CD4-positive, alpha-beta T cell treated with Interferon alpha-2 for 1 hour (primary cell): ENCODE data around the gene PTOV1.

Source experiments
- DNase-seq, 2 donors: peaks; one replicate each; pipeline ENCODE4 v3.0.0-alpha.2; 2020 to 2022

PTOV1 gene

DNA sequence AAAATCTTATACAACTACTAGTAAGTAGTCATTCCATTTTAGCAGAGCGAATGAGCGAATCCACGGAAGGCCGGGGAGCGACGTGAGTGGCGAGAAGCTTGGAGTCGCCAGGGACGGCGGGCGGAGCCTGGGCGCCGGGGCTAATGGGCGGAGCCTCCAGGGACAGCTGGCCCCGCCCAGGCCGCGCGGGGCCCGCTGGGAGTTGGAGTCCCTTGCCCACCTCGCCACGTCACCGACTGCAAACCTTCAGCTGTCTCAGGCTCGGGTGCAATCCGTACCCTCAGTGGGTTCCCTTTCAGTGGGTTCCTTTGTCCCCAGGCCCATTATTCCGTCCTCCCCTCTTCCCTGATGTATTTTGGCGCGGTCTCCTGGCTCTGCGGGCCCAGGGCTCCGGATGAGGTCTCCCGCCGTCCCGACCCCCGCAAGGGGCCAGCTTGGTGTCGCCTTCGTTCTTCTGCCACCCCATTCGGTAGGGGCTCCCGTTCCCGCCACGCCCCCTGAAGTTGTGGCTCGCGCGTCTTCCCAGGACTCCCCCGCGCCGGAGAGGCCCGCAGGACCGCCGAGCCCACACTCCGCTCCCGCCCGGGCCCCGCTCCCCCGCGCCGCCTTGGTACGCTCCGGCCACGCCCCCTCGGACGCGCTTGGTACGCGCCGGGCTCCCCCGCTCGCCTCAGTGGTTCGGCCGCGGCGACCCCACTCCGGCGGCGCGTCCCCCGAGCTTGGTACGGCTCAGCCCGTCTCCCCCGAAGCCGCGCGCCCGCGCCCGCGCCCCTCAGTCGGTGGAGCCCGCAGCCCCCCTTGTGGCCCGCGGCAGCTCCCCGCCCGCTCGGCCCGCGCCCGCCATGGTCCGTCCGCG lies at the start of gene PTOV1:
TSS of gene PTOV1 (plus strand) at position 673 of the 856 bp plus-strand sequence.
- peak; percentile 89 to 92 for DNase-seq

DNA sequence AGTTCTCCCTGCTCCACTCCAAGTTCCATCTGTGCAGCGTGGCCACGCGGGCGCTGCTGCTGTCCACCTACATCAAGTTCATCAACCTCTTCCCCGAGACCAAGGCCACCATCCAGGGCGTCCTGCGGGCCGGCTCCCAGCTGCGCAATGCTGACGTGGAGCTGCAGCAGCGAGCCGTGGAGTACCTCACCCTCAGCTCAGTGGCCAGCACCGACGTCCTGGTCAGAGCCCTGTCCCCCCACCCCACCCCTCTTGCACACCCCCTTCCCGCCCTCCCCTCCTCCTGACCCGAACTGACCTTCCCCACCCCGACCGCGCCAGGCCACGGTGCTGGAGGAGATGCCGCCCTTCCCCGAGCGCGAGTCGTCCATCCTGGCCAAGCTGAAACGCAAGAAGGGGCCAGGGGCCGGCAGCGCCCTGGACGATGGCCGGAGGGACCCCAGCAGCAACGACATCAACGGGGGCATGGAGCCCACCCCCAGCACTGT lies 49.5 kb upstream of the PTOV1 start:
- DNase-seq: no peak

DNA sequence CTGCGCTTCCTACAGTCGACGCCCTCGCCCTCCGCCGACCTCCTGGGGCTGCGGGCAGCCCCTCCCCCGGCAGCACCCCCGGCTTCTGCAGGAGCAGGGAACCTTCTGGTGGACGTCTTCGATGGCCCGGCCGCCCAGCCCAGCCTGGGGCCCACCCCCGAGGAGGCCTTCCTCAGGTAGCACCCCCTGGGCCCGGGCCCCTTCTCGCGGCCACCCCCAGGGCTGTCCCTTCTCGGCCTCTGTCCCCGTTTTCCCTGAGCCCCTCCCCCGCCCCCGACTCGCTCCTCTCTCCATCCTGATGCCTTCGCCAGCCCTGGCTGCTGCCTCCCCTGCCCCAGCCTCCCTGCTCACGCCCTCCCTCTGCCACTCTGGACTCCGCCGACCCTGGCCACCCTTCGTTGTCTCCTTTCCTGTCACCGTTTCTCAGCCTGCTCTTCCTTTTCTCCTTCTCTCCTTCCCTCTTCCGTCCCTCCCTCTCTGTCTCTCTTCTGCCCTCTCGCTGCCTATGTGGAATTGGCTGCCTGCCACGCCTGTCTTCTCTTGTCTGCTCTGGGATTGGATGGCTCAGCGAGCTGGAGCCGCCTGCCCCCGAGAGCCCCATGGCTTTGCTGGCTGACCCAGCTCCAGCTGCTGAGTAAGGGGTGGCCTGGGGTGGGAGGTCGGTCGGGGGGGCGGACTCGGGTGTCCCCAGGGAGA lies 48.8 kb upstream of the PTOV1 start:
- no peak for DNase-seq

DNA sequence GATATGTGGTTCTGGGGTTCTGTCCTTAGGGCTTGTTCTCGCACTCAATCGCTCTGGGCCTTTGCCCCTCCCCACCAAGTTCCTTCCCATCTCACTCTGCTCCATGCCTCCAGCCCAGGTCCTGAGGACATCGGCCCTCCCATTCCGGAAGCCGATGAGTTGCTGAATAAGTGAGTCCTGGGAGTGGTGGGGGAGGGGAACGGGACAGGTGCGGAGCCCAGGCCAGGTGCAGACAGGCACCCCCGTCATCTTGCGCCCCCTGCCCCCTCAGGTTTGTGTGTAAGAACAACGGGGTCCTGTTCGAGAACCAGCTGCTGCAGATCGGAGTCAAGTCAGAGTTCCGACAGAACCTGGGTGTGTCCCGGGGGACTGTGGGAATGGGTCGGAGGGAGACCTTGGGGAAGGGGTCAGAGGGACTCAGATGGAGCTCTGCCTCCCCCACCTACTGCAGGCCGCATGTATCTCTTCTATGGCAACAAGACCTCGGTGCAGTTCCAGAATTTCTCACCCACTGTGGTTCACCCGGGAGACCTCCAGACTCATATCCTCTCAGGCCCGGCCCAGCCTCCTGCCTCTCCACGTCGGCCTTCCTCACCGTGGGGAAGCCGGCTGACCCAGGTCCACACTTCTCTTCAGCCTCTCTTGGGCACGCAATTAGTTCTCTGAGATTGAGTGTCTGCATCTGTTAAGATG lies 48.0 kb upstream of the PTOV1 start:
- no peak for DNase-seq

DNA sequence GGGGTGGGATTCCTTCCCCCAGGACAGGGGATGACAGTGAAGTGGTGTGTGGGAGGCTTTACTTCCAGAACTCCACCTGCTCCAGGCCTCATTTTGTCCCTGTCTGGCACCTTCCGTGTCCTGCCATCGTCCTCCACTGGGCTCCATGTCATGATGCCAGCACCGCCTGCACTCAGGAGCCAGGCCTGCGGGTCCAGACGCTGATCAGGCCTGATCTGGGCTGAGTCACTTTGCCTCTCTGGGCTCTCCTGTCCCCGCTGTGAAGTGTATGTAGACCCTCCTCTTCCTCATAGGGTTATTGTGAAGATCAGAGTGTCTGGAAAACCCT lies 47.5 kb upstream of the PTOV1 start:
- no peak for DNase-seq

DNA sequence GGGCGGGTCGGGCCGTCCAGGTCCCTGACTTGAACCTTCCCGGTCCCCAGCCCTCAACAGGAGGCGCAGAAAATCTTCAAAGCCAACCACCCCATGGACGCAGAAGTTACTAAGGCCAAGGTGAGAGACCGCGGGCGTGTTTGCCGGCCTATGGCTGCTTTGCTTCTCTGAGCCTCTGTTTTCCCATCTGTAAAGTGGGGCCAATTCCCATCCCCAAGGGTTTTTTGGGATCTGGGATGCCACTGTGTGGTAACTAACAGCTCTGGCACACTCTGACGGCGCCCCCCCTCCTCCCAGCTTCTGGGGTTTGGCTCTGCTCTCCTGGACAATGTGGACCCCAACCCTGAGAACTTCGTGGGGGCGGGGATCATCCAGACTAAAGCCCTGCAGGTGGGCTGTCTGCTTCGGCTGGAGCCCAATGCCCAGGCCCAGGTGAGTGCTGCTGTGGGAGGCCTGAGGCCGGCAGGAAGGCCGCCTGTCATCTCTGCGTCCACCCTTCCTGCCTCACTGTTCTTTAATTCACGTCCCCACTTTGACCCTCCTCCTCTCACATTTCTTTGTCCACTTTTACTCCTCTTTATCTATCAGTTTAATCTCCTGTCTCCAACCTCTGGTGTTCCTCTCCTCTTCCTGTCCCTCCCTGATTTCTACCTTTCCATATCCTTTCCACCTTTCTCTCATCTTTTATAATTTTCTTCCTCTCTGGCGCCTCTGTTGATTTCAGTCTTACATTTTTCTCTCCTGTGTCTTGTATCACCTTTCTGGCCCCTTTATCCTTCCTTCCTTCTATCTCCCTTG lies 44.9 kb upstream of the PTOV1 start:
- no peak for DNase-seq

DNA sequence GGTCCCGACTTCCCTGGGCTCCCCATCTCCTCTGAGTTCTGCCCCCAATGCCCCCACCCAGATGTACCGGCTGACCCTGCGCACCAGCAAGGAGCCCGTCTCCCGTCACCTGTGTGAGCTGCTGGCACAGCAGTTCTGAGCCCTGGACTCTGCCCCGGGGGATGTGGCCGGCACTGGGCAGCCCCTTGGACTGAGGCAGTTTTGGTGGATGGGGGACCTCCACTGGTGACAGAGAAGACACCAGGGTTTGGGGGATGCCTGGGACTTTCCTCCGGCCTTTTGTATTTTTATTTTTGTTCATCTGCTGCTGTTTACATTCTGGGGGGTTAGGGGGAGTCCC lies 44.4 kb upstream of the PTOV1 start:
- DNase-seq: no peak

DNA sequence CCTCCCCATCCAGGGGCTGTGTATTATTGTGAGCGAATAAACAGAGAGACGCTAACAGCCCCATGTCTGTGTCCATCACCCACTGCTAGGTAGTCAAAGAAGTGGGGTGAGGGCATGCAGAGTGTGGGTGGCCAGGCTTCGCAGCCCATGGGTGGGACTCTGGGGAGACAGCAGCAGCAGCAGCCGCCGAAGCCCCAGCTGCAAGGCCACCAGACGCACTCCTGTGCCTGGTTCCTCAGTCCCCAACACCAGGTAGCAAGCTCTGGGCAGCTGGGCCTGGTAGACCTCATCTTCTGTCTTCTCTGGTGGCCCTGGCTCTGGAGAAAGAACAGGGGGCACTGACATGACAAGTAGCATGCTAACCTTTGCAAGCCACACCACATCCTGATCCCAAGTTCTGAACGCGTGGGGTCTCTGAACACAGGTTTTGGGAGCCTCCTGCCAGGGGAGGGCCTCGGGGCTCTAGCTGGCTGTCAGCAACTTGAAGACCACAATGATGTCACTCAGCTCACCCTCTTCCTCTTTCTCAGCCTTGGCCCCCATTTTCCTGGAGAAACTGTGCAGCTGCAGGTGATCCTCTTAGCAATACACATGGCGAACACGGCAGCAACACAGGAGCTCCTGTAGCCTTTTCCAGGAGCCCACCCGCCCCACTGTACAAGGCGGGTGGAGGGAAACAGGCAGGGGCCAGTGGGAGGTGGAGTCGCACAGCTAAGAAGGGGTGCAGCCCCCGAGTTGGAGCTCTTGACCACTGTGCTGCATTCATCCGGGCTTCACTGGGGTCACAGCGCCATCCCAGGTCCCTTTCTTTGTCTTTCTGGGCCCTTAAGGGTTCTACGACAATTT lies 43.7 kb upstream of the PTOV1 start:
- DNase-seq: peak in 1 of 2 donors; percentile 50

DNA sequence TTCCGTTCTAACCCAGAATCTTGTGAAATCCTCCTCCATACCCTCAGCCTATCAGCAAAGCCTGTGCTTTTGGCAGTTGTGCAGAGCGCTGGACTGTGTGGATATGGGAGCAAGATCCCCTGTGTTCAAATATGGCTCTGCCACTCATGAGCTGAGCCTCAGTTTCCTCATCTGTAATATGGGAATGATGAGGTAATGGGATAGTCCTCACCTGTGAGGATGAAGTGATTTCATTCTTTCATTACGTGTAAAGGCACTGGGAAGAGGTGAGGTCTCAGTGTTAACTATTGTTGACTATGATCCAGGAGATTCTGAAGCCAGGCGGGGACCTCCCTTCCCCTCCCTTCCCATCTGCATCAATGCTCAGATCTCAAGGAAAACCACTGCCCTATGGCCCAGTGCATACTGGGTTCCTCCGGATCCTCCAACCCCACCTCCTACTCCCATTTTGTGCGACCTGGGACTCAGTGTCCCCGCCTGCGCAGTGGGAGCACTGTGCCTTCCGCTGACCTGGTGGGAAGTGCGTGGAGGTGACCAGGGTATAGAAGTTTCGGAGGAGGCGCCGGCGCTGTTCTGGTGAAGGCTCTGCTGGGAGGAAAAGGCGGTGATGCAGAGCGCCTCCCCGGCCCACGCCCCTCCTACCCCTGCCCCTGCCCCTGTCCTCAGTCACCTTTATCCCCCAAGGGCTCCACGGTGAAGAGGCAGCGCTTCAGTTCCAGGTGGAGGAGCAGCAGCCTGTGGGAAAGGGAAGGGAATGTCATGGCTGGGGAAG lies 42.9 kb upstream of the PTOV1 start:
- DNase-seq: no peak

DNA sequence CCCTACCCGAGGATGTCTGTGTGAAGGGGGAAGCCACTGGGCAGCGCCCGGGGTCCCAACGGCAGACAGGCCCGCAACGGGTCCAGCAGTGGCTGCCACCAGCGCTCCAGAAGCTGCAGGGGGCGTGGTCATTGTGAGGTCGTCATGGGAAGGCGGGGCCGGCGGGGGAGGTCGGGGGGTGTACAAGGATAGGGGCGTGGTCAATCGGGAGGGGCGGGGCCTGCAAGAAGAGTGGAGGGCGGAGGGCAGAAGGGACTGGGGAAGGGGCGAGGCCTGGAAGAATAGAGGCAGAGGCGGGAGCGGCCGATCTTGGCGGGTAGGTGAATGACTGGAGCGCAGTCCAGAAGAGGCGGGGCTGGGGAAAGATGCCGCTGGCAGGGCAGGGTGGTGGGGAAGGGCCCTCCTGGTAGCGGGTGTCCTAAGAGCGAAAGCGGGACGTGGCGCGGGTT lies 42.2 kb upstream of the PTOV1 start:
- peak; percentile 90 to 92 for DNase-seq

DNA sequence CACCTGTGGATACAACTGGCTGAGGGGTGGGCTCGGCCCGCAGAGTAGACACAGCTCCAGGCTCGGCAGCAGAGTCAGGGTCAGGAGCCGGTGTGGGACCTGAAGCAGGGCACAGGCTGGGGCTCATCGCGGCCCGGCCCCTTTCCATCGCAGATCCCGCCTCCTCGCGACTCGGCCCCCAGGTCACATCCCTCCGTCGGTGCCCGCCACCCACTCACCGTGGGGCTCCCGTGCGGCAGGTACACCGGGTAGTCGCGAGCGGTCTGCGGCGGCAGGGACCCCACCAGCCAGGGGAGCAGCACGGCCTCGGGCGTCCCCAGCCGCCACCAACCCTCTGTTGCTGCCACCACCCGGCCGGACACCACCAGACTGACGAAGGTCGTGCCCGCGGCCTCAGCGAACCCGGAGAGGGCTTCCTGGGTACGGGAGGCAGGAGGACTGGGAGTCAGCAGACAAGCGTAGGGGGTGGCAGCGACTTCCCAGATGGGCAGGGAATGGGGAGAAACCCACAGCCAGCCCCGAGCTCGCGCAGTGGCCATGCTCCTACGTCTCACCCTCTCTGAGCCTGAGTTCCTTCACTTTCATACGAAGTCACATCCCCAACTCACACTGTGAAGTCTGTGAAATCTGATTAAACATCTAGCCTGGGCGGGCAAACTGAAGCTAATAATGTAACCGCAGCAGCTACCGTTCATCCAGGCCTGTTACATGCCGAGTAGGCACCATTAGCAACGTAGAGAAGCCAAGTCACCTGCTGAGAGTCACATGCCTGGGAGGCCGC lies 41.6 kb upstream of the PTOV1 start:
- DNase-seq: peak; percentile 59 to 67

DNA sequence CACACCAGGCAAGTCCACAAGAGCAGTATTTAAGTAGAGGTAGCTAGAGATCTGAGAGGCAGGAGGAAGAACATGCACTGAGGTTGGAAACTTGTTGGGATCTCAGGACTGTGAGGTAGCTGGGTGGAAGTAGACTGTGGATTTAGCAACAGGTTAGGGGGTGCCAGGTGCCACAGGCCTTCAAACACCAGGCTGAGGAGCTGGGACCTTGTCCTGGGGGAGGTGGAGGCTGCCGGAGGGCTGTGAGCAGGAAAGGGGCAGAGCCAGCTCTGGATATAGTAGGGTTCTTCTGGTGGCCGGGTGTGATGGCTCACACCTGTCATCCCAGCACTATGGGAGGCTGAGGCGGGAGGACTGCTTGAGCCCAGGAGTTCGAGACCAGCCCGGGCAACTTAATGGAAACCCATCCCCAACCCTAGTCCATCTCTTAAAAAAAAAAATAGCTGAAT lies 41.0 kb upstream of the PTOV1 start:
- DNase-seq: no peak

DNA sequence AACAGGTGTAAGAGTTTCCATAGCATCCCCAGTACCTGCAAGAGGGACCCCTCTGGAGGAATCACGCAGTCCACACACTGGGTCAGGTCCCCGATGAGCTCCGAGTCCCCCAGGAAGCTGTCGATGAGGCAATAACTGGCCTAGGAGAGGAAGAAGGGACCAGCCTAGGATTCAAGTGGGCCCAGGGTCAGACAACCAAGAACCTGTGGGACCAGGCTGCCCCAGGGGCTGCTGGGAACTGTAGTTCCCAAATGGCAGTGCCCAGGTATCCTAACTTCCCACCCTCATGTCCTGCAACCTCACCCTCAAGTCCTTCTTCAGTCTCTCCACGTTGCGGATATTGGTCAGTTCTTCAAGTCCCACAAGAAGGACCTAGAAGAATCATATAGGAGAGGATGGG lies 39.6 kb upstream of the PTOV1 start:
- DNase-seq: no peak

DNA sequence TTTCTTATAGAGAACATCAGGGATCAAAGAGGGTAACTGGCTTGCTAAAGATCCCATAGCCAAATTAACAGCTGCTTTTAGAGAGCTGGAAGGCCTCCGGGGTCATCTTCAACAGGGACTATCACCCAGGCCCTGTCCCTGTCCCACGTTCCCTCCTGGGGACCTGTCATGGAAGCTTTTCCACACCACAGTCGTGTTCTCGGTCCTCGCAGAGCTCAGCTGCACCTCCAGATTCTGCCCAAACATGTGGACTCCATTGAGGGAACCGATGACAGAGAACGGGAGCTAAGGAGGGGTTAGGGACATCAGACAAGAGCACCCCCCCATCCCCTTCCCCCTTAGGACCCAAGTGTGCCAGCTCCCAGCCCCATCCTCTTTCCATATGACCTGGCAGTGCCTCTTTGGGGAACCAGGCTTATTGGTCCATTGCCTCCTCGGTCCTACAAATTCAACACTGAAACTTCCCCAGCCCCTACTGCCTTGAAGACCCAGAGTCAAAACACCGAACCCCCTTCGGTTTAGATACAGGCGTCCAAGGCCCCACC lies 38.4 kb upstream of the PTOV1 start:
- DNase-seq: no peak

DNA sequence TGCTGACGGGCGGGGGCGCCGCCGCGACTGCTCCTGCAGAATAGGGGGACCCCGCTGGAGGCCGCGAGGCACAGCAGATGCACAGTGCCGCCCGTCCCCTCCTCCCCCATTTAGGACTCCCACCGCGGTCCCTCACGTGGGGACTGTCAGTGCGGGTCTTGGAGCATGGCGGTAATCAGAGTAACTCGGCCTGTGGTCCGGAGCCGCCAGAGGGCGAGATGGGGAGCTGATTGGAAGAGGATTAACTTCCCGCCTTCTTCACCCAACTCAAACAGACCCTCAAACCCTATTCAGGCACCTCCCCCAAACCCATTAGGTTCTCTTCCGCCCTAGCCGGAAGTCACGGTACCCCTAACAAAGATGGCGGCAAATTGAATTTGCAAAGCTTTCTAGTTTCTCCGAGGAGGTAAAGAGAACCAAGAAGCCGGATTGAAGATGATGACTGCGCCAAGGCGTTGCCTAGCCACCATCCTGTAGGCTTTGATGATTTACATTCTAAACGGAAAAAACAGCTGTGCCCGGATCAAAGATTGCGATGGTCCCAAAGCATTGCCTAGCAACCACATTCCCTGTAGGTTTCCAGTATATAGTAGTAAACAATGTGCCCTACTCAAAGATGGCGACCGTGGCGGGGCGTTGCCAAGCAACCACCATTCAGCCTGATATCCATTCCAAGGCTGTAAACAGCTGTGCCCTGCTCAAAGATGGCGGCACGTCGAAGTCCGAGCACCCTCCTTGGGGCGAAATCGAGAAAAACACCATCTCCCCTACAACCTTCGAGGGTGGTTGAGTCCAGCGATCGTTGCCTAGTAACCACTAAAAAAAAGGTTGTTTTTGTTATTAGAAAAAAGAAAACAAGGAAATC lies 37.7 kb upstream of the PTOV1 start, which contains the start of gene FUZ:
TSS of gene FUZ (minus strand) at position 296 of the 865 bp plus-strand sequence. CDS start at position 110, 186 bp downstream.
- DNase-seq: peak; percentile 98

DNA sequence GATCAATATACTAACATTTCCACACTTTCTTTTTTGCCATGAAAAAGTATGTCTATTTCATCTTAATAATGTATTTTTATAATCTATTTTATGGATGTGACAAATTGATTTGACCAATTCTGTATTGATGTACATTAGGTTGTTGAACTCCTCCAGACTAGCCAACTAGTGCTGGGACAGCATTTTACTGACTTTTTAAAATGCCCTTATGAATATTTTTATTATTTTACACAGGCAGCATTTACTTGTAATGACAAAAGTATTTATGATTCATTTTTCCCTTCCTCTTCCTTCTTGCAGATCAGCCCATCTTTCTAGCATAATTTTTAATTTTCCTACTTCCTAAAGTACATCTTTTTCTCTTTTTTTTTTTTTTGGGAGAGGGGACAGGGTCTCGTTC lies 36.9 kb upstream of the PTOV1 start:
- DNase-seq: peak in 1 of 2 donors; percentile 17

DNA sequence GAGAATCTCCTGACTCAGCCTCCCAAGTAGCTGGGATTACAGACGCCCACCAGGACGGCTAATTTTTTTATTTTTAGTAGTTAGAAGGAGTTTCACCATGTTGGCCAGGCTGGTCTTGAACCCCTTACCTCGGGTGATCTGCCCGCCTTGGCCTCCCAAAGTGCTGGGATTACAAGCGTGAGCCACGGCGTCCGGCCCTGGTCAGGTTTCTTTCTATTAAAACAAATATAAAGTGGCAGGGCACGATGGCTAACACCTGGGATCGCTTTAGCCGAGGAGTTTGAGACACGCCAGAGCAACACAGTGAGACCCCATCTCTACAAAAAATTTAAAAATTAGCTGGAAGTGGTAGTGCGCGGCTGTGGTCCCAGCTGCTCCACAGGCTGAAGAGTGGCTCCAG lies 34.4 kb upstream of the PTOV1 start:
- no peak for DNase-seq

DNA sequence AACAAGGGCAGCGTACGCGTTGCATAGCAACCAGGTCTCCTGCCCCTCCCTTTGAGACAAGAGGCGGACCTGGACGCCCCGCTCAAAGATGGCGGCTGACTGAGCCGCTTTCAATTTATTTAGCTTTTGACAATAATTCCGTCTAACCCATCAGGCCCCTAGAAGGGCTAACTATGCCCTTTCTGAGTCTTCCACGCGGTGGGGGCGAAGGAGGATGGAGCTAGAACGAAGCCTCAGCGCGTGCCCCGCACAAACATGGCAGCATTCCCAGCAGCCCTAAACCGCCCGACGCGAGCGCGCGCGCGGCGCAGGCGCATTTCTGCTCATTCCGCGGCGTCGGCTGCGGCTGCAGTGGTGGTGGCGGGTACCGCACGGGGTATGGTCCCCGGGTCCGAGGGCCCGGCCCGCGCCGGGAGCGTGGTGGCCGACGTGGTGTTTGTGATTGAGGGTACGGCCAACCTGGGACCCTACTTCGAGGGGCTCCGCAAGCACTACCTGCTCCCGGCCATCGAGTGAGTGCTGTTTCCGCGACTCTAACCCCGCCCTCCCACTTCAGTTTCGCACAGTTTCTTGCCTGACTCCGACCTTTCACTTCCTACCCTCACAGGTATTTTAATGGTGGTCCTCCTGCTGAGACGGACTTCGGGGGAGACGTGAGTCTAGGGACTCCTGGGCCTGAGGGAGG lies 32.9 kb upstream of the PTOV1 start, which contains the start of gene MED25:
TSS of gene MED25 (plus strand) at position 326 of the 685 bp plus-strand sequence. CDS start at position 379, 53 bp downstream.
- DNase-seq: peak; percentile 90 to 92
